SU-DHL-6 (cell line): ENCODE results near the gene DMBX1.

ENCODE experiments used
- EZH2phosphoT487 ChIP-seq: fragments of 200-600 bp; sonication (generic), shearing (Covaris generic); conservative IDR thresholded peaks from 2 replicates; pipeline ENCODE4 v1.6.1; 2018; ENCODE audit warnings: mild to moderate bottlenecking, antibody characterized with exemption, low read length, moderate library complexity, mixed read lengths
- TF ChIP-seq, protein P1 (sequence below): fragments of 200-600 bp; sonication (generic); IDR thresholded peaks from one replicate; pipeline ENCODE4 v1.5.1; 2017; ENCODE audit warnings: antibody characterized with exemption, mild to moderate bottlenecking, low read length, moderate library complexity; ENCODE audit not compliant: insufficient read depth, poor library complexity, severe bottlenecking

- TF ChIP-seq, protein P1, sequence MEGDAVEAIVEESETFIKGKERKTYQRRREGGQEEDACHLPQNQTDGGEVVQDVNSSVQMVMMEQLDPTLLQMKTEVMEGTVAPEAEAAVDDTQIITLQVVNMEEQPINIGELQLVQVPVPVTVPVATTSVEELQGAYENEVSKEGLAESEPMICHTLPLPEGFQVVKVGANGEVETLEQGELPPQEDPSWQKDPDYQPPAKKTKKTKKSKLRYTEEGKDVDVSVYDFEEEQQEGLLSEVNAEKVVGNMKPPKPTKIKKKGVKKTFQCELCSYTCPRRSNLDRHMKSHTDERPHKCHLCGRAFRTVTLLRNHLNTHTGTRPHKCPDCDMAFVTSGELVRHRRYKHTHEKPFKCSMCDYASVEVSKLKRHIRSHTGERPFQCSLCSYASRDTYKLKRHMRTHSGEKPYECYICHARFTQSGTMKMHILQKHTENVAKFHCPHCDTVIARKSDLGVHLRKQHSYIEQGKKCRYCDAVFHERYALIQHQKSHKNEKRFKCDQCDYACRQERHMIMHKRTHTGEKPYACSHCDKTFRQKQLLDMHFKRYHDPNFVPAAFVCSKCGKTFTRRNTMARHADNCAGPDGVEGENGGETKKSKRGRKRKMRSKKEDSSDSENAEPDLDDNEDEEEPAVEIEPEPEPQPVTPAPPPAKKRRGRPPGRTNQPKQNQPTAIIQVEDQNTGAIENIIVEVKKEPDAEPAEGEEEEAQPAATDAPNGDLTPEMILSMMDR = no peak
- TF ChIP-seq EZH2phosphoT487 = no peak
Measured at GRCh38 chr1:46515576-46515975, 25.9 kb downstream of the DMBX1 start.
